Right renal pelvis (tissue), 4 donors: ENCODE data around the gene IDS. TPM values are rescaled to one million over a fixed set of nuclear protein-coding genes. Genes with fewer than 3 reads are reported as not detected.
"Not testable (repeated sequence)": the region's sequence is repeated elsewhere in the genome, so short reads cannot be mapped to it uniquely, and the experiment has no call there.

Experiments
- DNase-seq, 4 donors: peaks; one replicate each; pipeline ENCODE4 v3.0.0-alpha.2; 2013; ENCODE audit warnings: low read depth in 4 of 4, low spot score in 3 of 4, missing footprints in 1 of 4
- polyA plus RNA-seq, 4 donors: library from polyadenylated mRNA; unstranded; fragments of 120-200 nt; gene quantifications; one replicate each; pipeline ENCODE4 v1.2.1, GENCODE V29; 2013; ENCODE audit not compliant: insufficient read length in 4 of 4

Gene IDS
- polyA plus RNA-seq, 4 donors: 32.2 to 36.8 (median 35.3) TPM

GRCh38 chrX:149504226-149504914 is 736 bp downstream of the IDS start:
- no peak for DNase-seq

- DNase-seq: not testable (repeated sequence)
Observed at GRCh38 chrX:149503446-149503845, 1.7 kb downstream of the IDS start.

- DNase-seq: not testable (repeated sequence)
Observed at GRCh38 chrX:149502923-149503322, 2.2 kb downstream of the IDS start.

- DNase-seq: no peak
Observed at GRCh38 chrX:149499766-149500165, 5.3 kb downstream of the IDS start.

GRCh38 chrX:149498767-149499166 is 6.3 kb downstream of the IDS start:
- DNase-seq: no peak

GRCh38 chrX:149497626-149498025 is 7.5 kb downstream of the IDS start:
- no peak for DNase-seq

- DNase-seq: no peak
Observed at GRCh38 chrX:149497054-149497453, 8.1 kb downstream of the IDS start.

GRCh38 chrX:149495573-149496071 is 9.5 kb downstream of the IDS start:
- no peak for DNase-seq

GRCh38 chrX:149494844-149495565 is 10.1 kb downstream of the IDS start:
- no peak for DNase-seq

GRCh38 chrX:149493567-149494562 is 11.2 kb downstream of the IDS start:
- no peak for DNase-seq

- DNase-seq: no peak
Observed at GRCh38 chrX:149491812-149492211, 13.3 kb downstream of the IDS start.

GRCh38 chrX:149490100-149490499 is 15.0 kb downstream of the IDS start:
- DNase-seq: no peak

GRCh38 chrX:149488411-149489052 is 16.6 kb downstream of the IDS start:
- not testable (repeated sequence) for DNase-seq

- not testable (repeated sequence) for DNase-seq
Observed at GRCh38 chrX:149488008-149488407, 17.1 kb downstream of the IDS start.

GRCh38 chrX:149487292-149487691 is 17.8 kb downstream of the IDS start:
- no peak for DNase-seq

GRCh38 chrX:149476513-149476912 is 28.6 kb downstream of the IDS start:
- no peak for DNase-seq

- DNase-seq: no peak
Observed at GRCh38 chrX:149473966-149474365, 31.1 kb downstream of the IDS start.

- DNase-seq: no peak
Observed at GRCh38 chrX:149473092-149473491, 32.0 kb downstream of the IDS start.

GRCh38 chrX:149472625-149473024 is 32.5 kb downstream of the IDS start:
- no peak for DNase-seq

GRCh38 chrX:149471397-149471796 is 33.7 kb downstream of the IDS start:
- no peak for DNase-seq
